HG03520 (cell line): ENCODE results near the gene NDUFB11.

Experiments
- ATAC-seq: cut with Tn5 transposase; IDR thresholded peaks from one replicate; pipeline ENCODE4 v1.9.1; 2021; ENCODE audit warnings: mild to moderate bottlenecking, moderate library complexity; ENCODE audit not compliant: unreplicated experiment

NDUFB11 gene

GRCh38 chrX:47174846-47175587, 30.5 kb upstream of the NDUFB11 start:
- ATAC-seq = no peak

- no peak for ATAC-seq
These were observed 29.9 kb upstream of the NDUFB11 start for GRCh38 chrX:47174376-47174775.

GRCh38 chrX:47172971-47173792, 28.7 kb upstream of the NDUFB11 start:
- ATAC-seq = no peak

GRCh38 chrX:47172549-47172948, 28.0 kb upstream of the NDUFB11 start:
- no peak for ATAC-seq

- no peak for ATAC-seq
These were observed 27.5 kb upstream of the NDUFB11 start for GRCh38 chrX:47171996-47172395.

- no peak for ATAC-seq
These were observed 26.6 kb upstream of the NDUFB11 start for GRCh38 chrX:47170861-47171692.

- ATAC-seq = no peak
These were observed 25.4 kb upstream of the NDUFB11 start for GRCh38 chrX:47169726-47170515.

GRCh38 chrX:47169273-47169672, 24.8 kb upstream of the NDUFB11 start:
- ATAC-seq = no peak

- ATAC-seq = no peak
These were observed 24.1 kb upstream of the NDUFB11 start for GRCh38 chrX:47168495-47169073.

- ATAC-seq = no peak
These were observed 21.6 kb upstream of the NDUFB11 start for GRCh38 chrX:47166126-47166525.

GRCh38 chrX:47164420-47164819, 19.9 kb upstream of the NDUFB11 start:
- ATAC-seq = no peak

GRCh38 chrX:47162927-47163583, 18.6 kb upstream of the NDUFB11 start:
- no peak for ATAC-seq

- ATAC-seq = no peak
These were observed 16.3 kb upstream of the NDUFB11 start for GRCh38 chrX:47160781-47161180.

- ATAC-seq = no peak
These were observed 14.3 kb upstream of the NDUFB11 start for GRCh38 chrX:47158781-47159180.

GRCh38 chrX:47158131-47158530, 13.6 kb upstream of the NDUFB11 start:
- ATAC-seq = no peak

GRCh38 chrX:47156611-47157520, 12.4 kb upstream of the NDUFB11 start:
- no peak for ATAC-seq

- ATAC-seq = no peak
These were observed 6.9 kb upstream of the NDUFB11 start for GRCh38 chrX:47151435-47151834.

GRCh38 chrX:47148946-47149345, 4.4 kb upstream of the NDUFB11 start:
- ATAC-seq = no peak
